Measurements from ENCODE around the gene SEMA6B.

The SEMA6B gene

DNA sequence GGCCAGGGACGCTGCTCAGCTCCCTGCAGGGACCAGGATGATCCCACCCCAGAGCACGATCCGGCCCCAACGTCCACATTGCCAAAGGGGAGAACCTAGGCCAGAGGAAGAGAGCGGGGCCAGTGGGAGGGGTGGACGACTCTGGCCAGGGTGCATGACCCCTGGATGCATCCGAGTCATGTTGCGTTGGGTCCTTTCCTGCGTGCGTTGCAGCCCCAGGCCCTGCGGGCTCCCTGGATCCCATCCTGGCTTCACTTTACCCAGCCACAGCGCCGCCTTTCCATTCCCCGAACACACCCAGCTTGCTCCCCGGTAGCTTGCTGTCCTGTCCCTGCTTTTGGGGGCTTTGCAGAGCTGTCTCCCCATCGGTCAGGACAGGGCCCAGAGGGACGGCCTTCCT is 51.7 kb downstream of the SEMA6B start:
- no peak overlapping the region for H3K27ac ChIP-seq (ENCODE audit: low read depth, low read length)
- H3K4me1 ChIP-seq (ENCODE audit: control insufficient read depth, low read length) = peaks cover 3% of the 10 kb centered on the region; the same call in 1 of the 2 replicates
- no peaks in the 10 kb centered on the region for H3F3A ChIP-seq (ENCODE audit: control insufficient read depth, insufficient read depth)
- TF ChIP-seq EZH2phosphoT487 (IDR thresholded peaks at IDR 0.05; ENCODE audit: borderline replicate concordance, low read length) (no peak), CTCF (IDR thresholded peaks at IDR 0.05; ENCODE audit: low read depth, low read length, poor library complexity, severe bottlenecking) (no peak)
- H3K79me2 ChIP-seq (ENCODE audit: control insufficient read depth, low read length) = no peaks in the 10 kb centered on the region
- H3K4me2 ChIP-seq (ENCODE audit: low read length) = no peak overlapping the region
- H3K9me3 ChIP-seq (ENCODE audit: control insufficient read depth, insufficient read depth, low read length) = no peaks in the 10 kb centered on the region
- no peaks in the 10 kb centered on the region; the same call in 1 of the 2 replicates for H3K36me3 ChIP-seq (ENCODE audit: control insufficient read depth, low read length)
- no peaks in the 10 kb centered on the region for H3K27me3 ChIP-seq (ENCODE audit: control insufficient read depth, low read length)
- no peaks in the 10 kb centered on the region for H4K20me1 ChIP-seq (ENCODE audit: control insufficient read depth, insufficient read depth, low read depth, low read length)
- H3K4me3 ChIP-seq (ENCODE audit: low read length) = no peak overlapping the region
- H3K9me2 ChIP-seq (replicated peaks; ENCODE audit: control insufficient read depth, low read length) = no peaks in the 10 kb centered on the region

DNA sequence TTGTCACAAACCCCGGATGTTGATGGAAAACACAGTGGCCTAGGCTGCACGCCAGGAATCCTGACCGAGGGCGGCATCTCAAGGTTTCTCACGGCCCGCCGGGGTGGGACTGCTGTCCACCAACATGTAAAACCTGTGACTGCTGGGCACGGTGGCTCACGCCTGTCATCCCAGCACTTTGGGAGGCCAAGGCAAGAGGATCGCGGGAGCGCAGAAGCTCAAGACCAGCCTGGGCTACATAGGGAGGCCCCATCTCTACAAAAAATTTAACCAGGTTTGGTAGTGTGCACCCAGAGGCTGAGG is 52.4 kb downstream of the SEMA6B start:
- Histone ChIP-seq H3K27me3 (ENCODE audit: control insufficient read depth, low read length) (no peaks in the 10 kb centered on the region), H3K4me1 (ENCODE audit: control insufficient read depth, low read length) (peaks cover 3% of the 10 kb centered on the region; the same call in 1 of the 2 replicates), H3K36me3 (ENCODE audit: control insufficient read depth, low read length) (no peaks in the 10 kb centered on the region; the same call in 1 of the 2 replicates), H3K27ac (ENCODE audit: low read depth, low read length) (no peak overlapping the region), H3K9me2 (replicated peaks; ENCODE audit: control insufficient read depth, low read length) (no peaks in the 10 kb centered on the region), H3K4me3 (ENCODE audit: low read length) (no peak overlapping the region), H3K79me2 (ENCODE audit: control insufficient read depth, low read length) (no peaks in the 10 kb centered on the region), H3K4me2 (ENCODE audit: low read length) (no peak overlapping the region), H3K9me3 (ENCODE audit: control insufficient read depth, insufficient read depth, low read length) (no peaks in the 10 kb centered on the region), H3F3A (ENCODE audit: control insufficient read depth, insufficient read depth) (no peaks in the 10 kb centered on the region), H4K20me1 (ENCODE audit: control insufficient read depth, insufficient read depth, low read depth, low read length) (no peaks in the 10 kb centered on the region)
- TF ChIP-seq EZH2phosphoT487 (IDR thresholded peaks at IDR 0.05; ENCODE audit: borderline replicate concordance, low read length) (no peak), CTCF (IDR thresholded peaks at IDR 0.05; ENCODE audit: low read depth, low read length, poor library complexity, severe bottlenecking) (no peak)

DNA sequence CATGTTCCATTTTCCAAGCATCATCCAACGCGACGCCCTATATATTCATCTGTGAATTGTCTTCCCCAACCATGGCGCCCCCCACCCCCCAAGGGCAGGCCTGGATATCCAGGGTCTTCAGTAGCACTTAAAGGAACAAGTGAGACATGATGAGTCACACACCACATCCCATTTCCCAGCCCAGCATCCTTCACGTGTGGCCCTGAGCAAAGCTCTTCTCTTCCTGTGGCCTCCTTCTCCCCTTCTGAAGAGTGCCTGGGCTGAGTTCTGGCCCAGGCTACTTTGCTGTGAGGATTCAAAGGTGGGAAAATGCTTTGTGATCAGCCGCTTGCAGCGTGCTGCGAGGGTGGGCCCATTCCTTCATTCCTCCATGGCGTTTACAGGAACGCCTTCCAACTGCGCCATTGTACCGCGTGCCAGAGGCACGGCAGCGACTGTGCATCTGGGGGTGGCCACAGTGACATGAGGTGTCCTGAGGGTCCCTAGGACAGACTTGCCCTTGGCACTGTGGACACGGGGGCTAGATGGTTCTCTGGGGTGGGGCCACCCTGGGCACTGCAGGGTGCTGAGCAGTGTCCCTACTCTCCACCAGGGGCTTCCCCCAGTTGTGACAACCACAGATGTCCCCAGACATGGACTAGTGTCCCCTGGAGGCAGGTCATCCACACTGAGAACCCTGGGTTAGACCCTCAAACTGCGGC is 52.9 kb downstream of the SEMA6B start:
- H3K27ac ChIP-seq (ENCODE audit: low read depth, low read length) = no peak overlapping the region
- H3K4me1 ChIP-seq (ENCODE audit: control insufficient read depth, low read length) = peaks cover 3% of the 10 kb centered on the region; the same call in 1 of the 2 replicates
- TF ChIP-seq CTCF (IDR thresholded peaks at IDR 0.05; ENCODE audit: low read depth, low read length, poor library complexity, severe bottlenecking) (no peak), EZH2phosphoT487 (IDR thresholded peaks at IDR 0.05; ENCODE audit: borderline replicate concordance, low read length) (no peak)
- no peaks in the 10 kb centered on the region for H3F3A ChIP-seq (ENCODE audit: control insufficient read depth, insufficient read depth)
- no peak overlapping the region for H3K4me2 ChIP-seq (ENCODE audit: low read length)
- no peaks in the 10 kb centered on the region for H3K9me3 ChIP-seq (ENCODE audit: control insufficient read depth, insufficient read depth, low read length)
- H3K36me3 ChIP-seq (ENCODE audit: control insufficient read depth, low read length) = no peaks in the 10 kb centered on the region; the same call in 1 of the 2 replicates
- no peaks in the 10 kb centered on the region for H3K27me3 ChIP-seq (ENCODE audit: control insufficient read depth, low read length)
- H3K9me2 ChIP-seq (replicated peaks; ENCODE audit: control insufficient read depth, low read length) = no peaks in the 10 kb centered on the region
- no peaks in the 10 kb centered on the region for H4K20me1 ChIP-seq (ENCODE audit: control insufficient read depth, insufficient read depth, low read depth, low read length)
- no peak overlapping the region for H3K4me3 ChIP-seq (ENCODE audit: low read length)
- H3K79me2 ChIP-seq (ENCODE audit: control insufficient read depth, low read length) = no peaks in the 10 kb centered on the region

All from DOHH2 (cell line).